HepG2 (cell line): ENCODE results near the gene LYSET. TPM values are rescaled to one million over a fixed set of nuclear protein-coding genes. Genes with fewer than 3 reads are reported as not detected.

ENCODE experiments used
- ATAC-seq: fragments of 200-7000 bp; cut with Tn5 transposase; 3 replicates; pipeline ENCODE4 v1.9.1; 2020; ENCODE audit warnings: mild to moderate bottlenecking, moderate library complexity
- BruUV-seq: library from RNA; stranded (reverse); fragments of 400-500 nt; replicated peaks from 2 replicates; lab custom pipeline; 2021; lab: Mats Ljungman, UMichigan
- CTCF ChIA-PET: fragments of 300-600 bp; formaldehyde crosslinking; extraction: SDS; loops from one replicate; lab custom pipeline; 2021; ENCODE audit warnings: low total read pairs, inconsistent platforms, low intra/inter-chr PET ratio; lab: Yijun Ruan, JAX
- POLR2A ChIA-PET: fragments of 350-600 bp; sonication (Branson Sonifier 250); formaldehyde crosslinking; loops from one replicate; lab custom pipeline; 2020; ENCODE audit warnings: antibody characterized with exemption, inconsistent platforms; lab: Yijun Ruan, JAX
- DNase-seq: peaks from one replicate; pipeline ENCODE4 v3.0.0-alpha.2; 2015; ENCODE audit warnings: low spot score
- FAIRE-seq: peaks from 3 replicates; lab custom pipeline; 2011; peaks lifted over from hg19 to GRCh38; lab: Jason Lieb, UNC
- H2AFZ ChIP-seq: one replicate; pipeline ENCODE4 v1.6.1; 2011; ENCODE audit warnings: low read length, inconsistent platforms
- H3K27ac ChIP-seq: fragments of 300-600 bp; 3 replicates; pipeline ENCODE4 v1.8.0; 2011; ENCODE audit warnings: mixed run types, mild to moderate bottlenecking, mixed read lengths, low read length, inconsistent platforms; ENCODE audit not compliant: insufficient read depth; ENCODE audit errors: extremely low read length
- H3K27me3 ChIP-seq, 2 experiments: fragments of 200-600 bp in 1 of 2; 2 replicates in 1 of 2; 3 replicates in 1 of 2; pipeline versions ENCODE4 v1.6.0 to v1.8.0; 2011; ENCODE audit warnings: low read length in 2 of 2, mild to moderate bottlenecking in 2 of 2, moderate library complexity in 2 of 2, inconsistent platforms in 1 of 2; ENCODE audit not compliant: insufficient read depth in 2 of 2, control insufficient read depth in 1 of 2
- H3K36me3 ChIP-seq, 2 experiments: fragments of 200-600 bp in 1 of 2; replicated peaks in 1 of 2; 2 replicates in 1 of 2; 3 replicates in 1 of 2; pipeline versions ENCODE4 v1.5.1 to v1.8.0; 2011; ENCODE audit warnings: low read length in 2 of 2, inconsistent platforms in 1 of 2; ENCODE audit not compliant: insufficient read depth in 2 of 2, control insufficient read depth in 1 of 2
- H3K4me1 ChIP-seq: 2 replicates; pipeline ENCODE4 v1.5.1; 2012; ENCODE audit warnings: low read length, inconsistent platforms; ENCODE audit not compliant: insufficient read depth
- H3K4me2 ChIP-seq: 2 replicates; pipeline ENCODE4 v1.6.0; 2011; ENCODE audit warnings: low read depth, low read length, inconsistent platforms
- H3K4me3 ChIP-seq, 3 experiments: fragments of 200-600 bp in 1 of 3; sonication (generic), shearing (Covaris generic) in 1 of 3; replicated peaks in 1 of 3; 2 replicates each; pipeline ENCODE4 v1.5.1; 2011 to 2016; ENCODE audit warnings: low read length in 3 of 3, inconsistent platforms in 2 of 3, low read depth in 2 of 3, mild to moderate bottlenecking in 2 of 3, control low read depth in 1 of 3, mixed read lengths in 1 of 3; ENCODE audit not compliant: insufficient read depth in 1 of 3
- H3K79me2 ChIP-seq: one replicate; pipeline ENCODE4 v1.6.1; 2011; ENCODE audit warnings: low read length, inconsistent platforms; ENCODE audit not compliant: insufficient read depth
- H3K9ac ChIP-seq: 2 replicates; pipeline ENCODE4 v1.6.0; 2011; ENCODE audit warnings: mild to moderate bottlenecking, low read depth, low read length, inconsistent platforms; ENCODE audit not compliant: insufficient read depth
- H3K9me3 ChIP-seq: 2 replicates; pipeline ENCODE4 v1.5.1; 2012; ENCODE audit warnings: mild to moderate bottlenecking, low read length
- H4K20me1 ChIP-seq: 2 replicates; pipeline ENCODE4 v1.6.0; 2011; ENCODE audit warnings: inconsistent platforms, mild to moderate bottlenecking, low read length, moderate library complexity; ENCODE audit not compliant: insufficient read depth
- AKNA ChIP-seq: sonication (generic); formaldehyde crosslinking; IDR thresholded peaks from 2 replicates; pipeline ENCODE4 v1.4.0; 2020; ENCODE audit warnings: missing genetic modification reagents, borderline replicate concordance
- ZNF33B ChIP-seq: sonication (generic); formaldehyde crosslinking; IDR thresholded peaks from 2 replicates; pipeline ENCODE4 v1.5.1; 2020; ENCODE audit warnings: mild to moderate bottlenecking, missing genetic modification reagents
- WGBS: methylation state at CpG from one replicate; pipeline ENCODE4 v1.1.6; 2017; ENCODE audit warnings: low lambda C conversion rate; 5-methylcytosine and 5-hydroxymethylcytosine counted together
- in situ Hi-C: cut with HindIII; loops from 2 replicates; pipeline ENCODE4 v1.10.0; 2017; ENCODE audit warnings: low pct_unique_long_range_greater_than_20kb; ENCODE audit not compliant: extremely low pct_ligation_motif_present
- intact Hi-C: fragments of 100-400 bp; cut with micrococcal nuclease; formaldehyde crosslinking; loops from one replicate; pipeline ENCODE4 v1.10.0; 2022; ENCODE audit not compliant: unreplicated experiment
- polyA plus RNA-seq, 8 experiments: library from polyadenylated mRNA; depleted of rRNA in 3 of 8; stranded (reverse) in 7 of 8; unstranded in 1 of 8; fragments of >200 nt; fragmentation: Illumina TruSeq in 4 of 8; extraction: Trizol in 4 of 8; gene quantifications; 2 replicates each; pipeline versions ENCODE4 v1.2.1 to v1.2.3, GENCODE V29; 2011 to 2016; ENCODE audit warnings: low read depth in 4 of 8, missing spikeins in 1 of 8, mixed read lengths in 1 of 8; ENCODE audit not compliant: insufficient read depth in 1 of 8
- total RNA-seq, 5 experiments: library from RNA; depleted of rRNA; stranded (reverse); fragments of >200 nt; fragmentation: Illumina TruSeq; extraction: Trizol; gene quantifications; 2 replicates each; pipeline ENCODE4 v1.2.3, GENCODE V29; 2016; ENCODE audit warnings: low read depth in 1 of 5
- TF ChIP-seq, protein P1 (sequence below): sonication (generic); formaldehyde crosslinking; IDR thresholded peaks from 2 replicates; pipeline ENCODE4 v1.4.0; 2020; ENCODE audit warnings: mild to moderate bottlenecking, missing genetic modification reagents
- TF ChIP-seq, protein P2 (sequence below): sonication (generic); formaldehyde crosslinking; IDR thresholded peaks from 2 replicates; pipeline ENCODE4 v1.8.0; 2022; ENCODE audit warnings: mild to moderate bottlenecking, missing genetic modification reagents, borderline replicate concordance

The LYSET gene
- total and polyA plus RNA-seq, 2 of the 13 experiments (the other 11 are each of a cell fraction or from before 2014, with no cell fraction given): 19.1 to 36.6 TPM

- TF ChIP-seq AKNA (CRISPR knock-in tag): no peak
- TF ChIP-seq ZNF33B (CRISPR knock-in tag): no peak
Observed at GRCh38 chr14:93175492-93175891, 9.6 kb upstream of the LYSET start (continued).

DNA sequence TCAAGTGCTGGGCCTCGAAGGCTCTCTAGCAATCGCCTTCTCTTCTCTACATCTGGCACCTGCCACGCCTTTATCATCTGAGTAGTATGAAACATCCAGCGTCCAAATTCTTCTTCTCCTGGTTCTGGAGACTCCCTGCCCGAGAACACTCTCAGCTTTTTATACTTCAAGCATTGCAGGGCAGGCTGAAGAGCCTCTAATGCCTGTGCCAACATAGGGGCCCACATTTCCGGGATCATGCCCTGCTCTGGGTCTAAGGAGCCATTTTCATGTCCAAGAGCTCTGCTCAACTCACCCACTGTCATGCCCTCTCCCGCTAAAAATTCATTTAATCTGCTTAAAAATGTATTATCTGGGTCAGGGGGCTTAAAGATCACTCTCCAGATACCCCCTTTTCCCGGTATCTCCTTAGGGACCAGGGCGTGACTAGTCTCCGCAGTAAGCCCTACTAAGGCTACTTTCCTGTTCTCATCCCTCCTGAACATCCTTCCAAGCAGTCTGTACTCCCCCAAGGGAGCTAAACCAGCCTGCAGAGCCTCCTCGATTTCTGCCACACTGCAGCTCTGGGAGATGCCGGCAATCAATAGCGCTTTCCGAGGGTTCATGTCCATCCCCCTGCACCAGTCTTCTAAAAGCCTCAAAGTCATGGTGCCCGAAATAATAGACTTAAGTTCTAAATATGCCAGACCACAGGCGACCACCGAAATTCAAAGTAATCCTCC lies 1.4 kb upstream of the LYSET start:
- no peak overlapping the region for H2AFZ ChIP-seq
- no peak for FAIRE-seq
- H3K79me2 ChIP-seq: peaks cover 28% of the 10 kb centered on the region
- peaks cover 32% of the 10 kb centered on the region for H3K4me1 ChIP-seq
- H3K4me2 ChIP-seq: peak overlapping the region; percentile 81
- H3K27me3 ChIP-seq: no peaks in the 10 kb centered on the region; a peak in 1 of 5 replicates
- WGBS: 36% methylated on average over 16 of the region's 17 CpGs
- peak overlapping the region; percentile 74 to 99 (median 90) for H3K4me3 ChIP-seq
- ATAC-seq: peak; percentile 4
- H3K27ac ChIP-seq: peak overlapping the region; percentile 86
- TSS peak; percentile 70 for BruUV-seq
- ChIA-PET POLR2A (interaction anchor here (0.8 to 1.9 kb wide), 6 partner anchors 8 to 164 kb away, joined by 3 to 26 read pairs (median 5); partner anchors contain the start of genes GON7 and UBR7), CTCF (interaction anchor here (1.1 kb wide), 1 partner anchor 69 kb away, joined by 5 read pairs; the partner anchor contains the start of gene ITPK1)
- H3K9me3 ChIP-seq: no peaks in the 10 kb centered on the region
- peak overlapping the region; percentile 85 for H3K9ac ChIP-seq
- in situ Hi-C loops: no loop called here
- no peak for DNase-seq
- TF ChIP-seq, protein P1, sequence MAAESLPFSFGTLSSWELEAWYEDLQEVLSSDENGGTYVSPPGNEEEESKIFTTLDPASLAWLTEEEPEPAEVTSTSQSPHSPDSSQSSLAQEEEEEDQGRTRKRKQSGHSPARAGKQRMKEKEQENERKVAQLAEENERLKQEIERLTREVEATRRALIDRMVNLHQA (CRISPR knock-in tag): no peak
- TF ChIP-seq, protein P2, sequence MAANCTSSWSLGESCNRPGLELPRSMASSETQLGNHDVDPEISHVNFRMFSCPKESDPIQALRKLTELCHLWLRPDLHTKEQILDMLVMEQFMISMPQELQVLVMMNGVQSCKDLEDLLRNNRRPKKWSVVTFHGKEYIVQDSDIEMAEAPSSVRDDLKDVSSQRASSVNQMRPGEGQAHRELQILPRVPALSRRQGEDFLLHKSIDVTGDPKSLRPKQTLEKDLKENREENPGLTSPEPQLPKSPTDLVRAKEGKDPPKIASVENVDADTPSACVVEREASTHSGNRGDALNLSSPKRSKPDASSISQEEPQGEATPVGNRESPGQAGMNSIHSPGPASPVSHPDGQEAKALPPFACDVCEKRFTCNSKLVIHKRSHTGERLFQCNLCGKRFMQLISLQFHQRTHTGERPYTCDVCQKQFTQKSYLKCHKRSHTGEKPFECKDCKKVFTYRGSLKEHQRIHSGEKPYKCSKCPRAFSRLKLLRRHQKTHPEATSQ (CRISPR knock-in tag): 0 out of 2 replicates have a peak, but pooled peaks have one; percentile 3
- H4K20me1 ChIP-seq: no peaks in the 10 kb centered on the region
- H3K36me3 ChIP-seq: peaks cover 4 to 24% of the 10 kb centered on the region in 2 experiments; a peak in 3 of 5 replicates
- intact Hi-C loops: loop anchor here (2.0 kb wide), 1 partner anchor 23 kb away; the partner anchor contains the start of genes GON7 and UBR7
